UCSD-AML1 (cell line): ENCODE results near the gene SIGLEC5.
A peak's percentile ranks its signal among the peaks of the same experiment; 100 is the strongest.

Experiments used
- DNase-seq: peaks from one replicate; lab custom pipeline; 2025; ENCODE audit not compliant: unreplicated experiment; lab: John Stamatoyannopoulos, UW

The SIGLEC5 gene

DNA sequence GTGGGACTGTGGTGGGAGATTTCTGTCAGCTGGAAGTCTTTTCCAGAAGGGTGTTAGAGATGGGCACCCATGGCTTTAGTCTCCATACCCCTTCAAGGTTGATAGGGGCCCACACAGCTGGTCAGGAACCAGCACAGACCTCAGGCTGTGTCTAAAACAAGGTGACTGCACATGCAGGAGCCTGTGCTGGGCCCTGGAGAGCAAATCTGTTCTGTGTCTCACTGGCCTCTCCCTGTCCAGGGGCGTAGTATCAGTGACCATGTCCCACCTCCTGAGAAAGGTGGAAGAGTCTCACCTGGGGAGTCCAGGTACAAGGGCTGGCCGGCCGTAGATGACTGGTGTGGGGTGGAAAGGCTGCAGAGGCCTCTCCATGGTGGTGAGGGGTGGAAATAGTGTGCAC is 39.8 kb downstream of the SIGLEC5 start:
- DNase-seq, result no peak

DNA sequence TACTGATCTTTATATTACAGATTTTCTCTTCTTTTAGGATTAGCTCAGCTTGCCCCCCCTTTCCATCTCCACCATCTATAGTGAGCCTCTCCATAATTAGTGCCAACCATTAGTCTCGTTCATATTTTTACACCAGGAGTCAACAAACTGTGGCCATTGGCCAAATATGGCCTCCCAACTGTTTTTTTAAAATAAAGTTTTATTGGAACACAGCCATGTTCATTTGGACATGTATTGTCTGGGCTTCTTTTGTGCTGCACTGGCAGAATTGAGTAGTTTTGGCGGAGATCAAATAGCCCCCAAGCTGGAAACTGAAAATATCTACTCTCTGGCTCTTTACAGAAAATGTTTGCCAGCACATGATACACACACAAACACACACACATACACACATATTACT is 40.7 kb downstream of the SIGLEC5 start:
- DNase-seq, result no peak

DNA sequence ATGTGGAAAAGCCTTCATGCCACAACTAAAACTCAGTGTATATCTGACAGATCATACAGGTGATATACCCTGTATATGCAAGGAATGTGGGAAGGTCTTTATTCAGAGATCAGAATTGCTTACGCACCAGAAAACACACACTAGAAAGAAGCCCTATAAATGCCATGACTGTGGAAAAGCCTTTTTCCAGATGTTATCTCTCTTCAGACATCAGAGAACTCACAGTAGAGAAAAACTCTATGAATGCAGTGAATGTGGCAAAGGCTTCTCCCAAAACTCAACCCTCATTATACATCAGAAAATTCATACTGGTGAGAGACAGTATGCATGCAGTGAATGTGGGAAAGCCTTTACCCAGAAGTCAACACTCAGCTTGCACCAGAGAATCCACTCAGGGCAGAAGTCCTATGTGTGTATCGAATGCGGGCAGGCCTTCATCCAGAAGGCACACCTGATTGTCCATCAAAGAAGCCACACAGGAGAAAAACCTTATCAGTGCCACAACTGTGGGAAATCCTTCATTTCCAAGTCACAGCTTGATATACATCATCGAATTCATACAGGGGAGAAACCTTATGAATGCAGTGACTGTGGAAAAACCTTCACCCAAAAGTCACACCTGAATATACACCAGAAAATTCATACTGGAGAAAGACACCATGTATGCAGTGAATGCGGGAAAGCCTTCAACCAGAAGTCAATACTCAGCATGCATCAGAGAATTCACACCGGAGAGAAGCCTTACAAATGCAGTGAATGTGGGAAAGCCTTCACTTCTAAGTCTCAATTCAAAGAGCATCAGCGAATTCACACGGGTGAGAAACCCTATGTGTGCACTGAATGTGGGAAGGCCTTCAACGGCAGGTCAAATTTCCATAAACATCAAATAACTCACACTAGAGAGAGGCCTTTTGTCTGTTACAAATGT is 42.7 kb downstream of the SIGLEC5 start:
- DNase-seq, result no peak

DNA sequence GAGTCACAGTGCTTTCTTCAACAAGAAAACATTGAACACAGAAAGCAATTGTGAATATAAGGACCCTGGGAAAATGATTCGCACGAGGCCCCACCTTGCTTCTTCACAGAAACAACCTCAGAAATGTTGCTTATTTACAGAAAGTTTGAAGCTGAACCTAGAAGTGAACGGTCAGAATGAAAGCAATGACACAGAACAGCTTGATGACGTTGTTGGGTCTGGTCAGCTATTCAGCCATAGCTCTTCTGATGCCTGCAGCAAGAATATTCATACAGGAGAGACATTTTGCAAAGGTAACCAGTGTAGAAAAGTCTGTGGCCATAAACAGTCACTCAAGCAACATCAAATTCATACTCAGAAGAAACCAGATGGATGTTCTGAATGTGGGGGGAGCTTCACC is 43.4 kb downstream of the SIGLEC5 start:
- DNase-seq, result no peak

DNA sequence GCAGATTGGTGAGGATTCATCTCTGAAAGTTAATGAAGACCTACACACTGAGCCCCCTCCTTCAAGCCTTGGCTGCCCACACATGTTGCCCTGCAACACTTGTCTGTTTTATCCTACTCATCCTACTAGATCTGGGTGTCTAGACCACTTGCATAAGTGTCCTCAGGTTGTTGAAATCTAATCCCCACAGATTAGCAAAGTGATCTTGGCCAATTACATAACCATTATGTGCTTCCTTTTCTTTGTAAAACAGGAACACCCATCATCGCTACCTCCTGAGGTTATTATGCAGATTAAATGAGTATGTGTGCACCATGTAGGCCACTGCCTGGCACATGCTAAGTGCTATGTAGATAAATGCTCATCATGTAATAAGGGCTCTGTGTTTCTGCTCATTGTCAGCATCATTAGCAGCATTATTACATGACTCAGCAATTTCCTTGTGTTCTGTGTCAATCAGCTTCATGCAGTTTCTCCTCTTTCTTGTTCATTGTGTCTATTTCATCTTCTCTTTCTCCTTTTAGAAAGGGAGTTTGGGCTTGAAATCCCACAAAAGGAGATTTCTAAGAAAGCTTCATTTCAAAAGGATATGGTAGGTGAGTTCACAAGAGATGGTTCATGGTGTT is 44.0 kb downstream of the SIGLEC5 start:
- no peak for DNase-seq

DNA sequence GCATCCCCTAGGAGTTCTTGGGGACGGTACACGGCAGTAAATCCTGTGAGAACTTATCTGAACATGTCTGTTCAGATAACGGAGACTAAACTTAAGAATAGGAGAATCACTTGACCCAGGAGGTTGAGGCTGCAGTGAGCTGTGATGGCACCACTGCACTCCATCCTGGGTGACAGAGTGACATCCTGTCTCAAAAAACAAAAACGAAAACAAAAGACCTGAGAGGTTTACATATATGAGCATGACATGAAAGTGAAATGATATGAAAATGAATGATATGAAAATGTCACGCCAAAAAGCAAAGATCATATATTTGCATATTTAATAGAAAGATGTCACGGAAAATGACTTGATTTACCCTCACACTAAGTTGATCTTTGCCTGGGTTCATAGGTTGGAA is 53.4 kb downstream of the SIGLEC5 start:
- DNase-seq, result no peak

DNA sequence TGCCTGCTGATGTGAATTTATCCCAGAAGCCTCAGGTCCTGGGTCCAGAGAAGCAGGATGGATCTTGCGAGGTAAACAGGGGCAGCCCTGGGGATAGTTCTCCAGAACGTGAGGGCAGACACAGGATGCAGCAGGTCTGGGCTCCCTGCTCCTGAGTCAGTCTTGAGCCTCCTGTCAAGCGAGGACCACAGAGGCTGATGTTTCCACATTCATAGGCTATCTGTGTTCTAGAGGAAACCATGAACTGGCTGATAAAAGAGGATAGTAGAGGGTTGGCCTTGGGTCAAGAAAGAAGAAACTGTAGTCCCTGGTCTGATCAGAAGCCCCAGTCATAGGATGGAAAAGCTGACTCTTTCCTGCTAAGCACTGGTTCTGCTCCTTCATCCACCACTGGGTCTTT is 56.9 kb downstream of the SIGLEC5 start:
- DNase-seq, result peak; percentile 38

DNA sequence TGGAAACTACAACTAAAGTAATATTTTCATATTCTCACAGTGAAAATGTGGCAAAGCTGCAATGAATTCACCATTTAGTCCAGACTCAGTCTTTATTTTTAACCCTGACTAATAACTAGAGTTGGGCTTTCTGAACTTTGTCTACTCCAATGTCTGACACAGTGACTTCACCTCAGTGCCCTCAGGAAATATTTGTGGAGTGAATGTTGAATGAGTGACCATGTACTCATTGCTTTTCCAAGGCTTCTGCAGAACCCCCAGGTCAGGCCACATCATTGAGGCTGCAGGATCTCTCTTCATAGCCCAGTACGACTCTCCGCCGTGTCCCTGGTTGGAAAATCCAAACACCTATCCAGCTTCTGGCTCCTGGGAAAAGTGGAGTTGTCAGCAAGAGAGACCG is 57.3 kb downstream of the SIGLEC5 start:
- no peak for DNase-seq

DNA sequence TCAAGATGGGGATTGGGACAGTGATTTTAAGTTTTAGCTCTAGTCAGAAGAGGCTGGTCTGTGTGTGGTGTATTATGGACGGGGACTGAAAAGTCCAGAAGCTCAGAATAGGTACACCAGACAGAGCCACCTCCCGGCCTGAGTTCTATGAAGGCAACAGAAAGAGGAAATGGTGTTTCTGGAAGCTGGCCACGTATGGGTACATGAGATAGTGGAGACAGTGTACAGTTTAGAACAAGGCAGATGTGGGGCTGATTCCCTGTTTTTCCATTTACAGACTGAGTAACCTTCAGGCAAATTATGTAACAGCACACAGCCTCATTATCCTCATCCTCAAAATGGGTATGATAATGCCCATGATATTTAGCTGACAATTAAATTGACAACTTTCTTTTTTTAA is 57.8 kb downstream of the SIGLEC5 start:
- DNase-seq, result peak; percentile 33

DNA sequence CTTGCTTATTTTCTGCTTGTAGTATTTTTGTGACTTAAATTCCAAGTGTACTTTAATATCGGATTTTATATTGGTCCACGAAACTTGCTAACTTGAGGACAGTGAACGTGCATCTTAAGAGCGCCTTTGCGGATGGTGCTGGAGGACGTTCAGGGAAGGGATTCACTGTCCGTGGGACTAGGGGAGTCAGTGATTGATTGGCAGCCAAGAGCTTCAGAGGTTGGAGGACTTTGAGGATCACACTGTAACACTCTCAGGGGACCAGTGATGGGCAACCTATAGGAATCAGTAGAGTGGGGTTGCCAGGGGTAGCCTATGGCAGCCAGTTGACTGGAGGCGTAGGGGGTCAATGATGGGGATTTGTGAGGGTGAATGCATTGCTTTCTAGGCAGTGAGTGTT is 58.6 kb downstream of the SIGLEC5 start:
- DNase-seq, result no peak

DNA sequence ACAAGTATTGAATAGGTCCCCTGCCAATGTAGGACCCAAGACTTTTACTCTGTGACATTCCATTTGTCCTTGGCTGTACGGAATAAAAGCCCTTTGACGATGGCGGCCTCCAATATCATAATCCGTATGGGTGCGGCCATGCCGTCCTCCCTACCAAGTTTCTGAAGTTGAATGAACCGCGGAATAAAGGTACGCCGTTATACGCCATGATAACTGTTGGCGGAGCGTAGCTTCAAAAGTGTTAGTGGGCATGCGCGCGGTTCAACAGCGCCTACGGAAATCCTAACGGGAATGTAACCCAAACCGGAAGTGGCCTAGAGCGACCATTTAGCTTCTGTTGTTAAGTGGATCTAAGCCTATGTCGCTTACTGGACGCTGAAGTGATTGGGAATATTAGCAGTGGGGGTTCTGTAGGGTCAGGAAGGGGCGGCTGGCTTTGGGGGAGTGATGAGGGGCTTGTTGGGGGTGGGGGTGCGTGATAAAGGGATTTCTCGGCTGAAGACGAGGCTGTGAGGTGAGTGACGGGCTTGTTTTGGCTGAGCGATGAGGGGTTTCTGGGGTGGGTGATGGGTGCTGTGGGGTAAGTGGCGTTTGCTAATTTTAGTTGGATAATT is 59.1 kb downstream of the SIGLEC5 start, which contains the start of gene ZNF175:
TSS of gene ZNF175 (plus strand) at position 322 of the 614 bp plus-strand sequence. CDS start 2,047 bp downstream, outside the sequence.
- DNase-seq, result peak; percentile 97

DNA sequence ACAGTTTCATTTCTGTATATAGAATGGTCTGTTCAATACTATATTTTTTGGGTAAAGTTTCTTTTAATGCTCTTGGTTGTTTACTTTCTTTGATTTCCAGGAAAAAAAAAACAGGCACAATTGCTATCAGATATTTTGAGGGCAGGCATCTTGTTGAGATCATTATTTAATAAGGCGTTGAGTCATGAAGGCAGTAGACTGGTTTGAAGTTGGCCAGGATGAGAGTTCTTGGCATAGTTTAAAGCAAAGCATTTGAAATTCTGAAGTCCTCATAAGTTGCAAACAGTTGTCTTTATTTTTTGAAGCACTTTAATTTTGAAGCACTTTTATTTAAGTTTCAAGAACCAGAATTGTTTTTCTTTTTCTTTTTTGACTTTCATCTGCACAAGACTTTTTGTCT is 61.7 kb downstream of the SIGLEC5 start:
- DNase-seq, result no peak

DNA sequence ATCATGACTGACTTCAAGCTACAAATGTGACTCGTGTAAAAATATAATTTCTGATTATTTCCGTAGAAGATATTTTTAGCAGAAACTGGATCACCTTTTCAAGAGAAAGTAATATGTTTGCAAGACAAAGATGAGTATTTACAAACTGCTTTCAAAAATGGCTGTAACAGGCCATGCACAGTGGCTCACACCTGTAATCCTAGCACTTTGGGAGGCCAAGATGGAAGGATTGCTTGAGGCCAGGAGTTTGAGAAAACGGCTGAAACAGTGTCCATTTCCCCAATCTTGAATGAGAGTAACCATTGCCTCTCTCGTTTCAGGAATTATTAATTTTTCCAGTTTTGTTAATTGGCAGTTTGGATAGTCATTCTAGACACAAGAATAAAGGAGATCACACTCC is 62.6 kb downstream of the SIGLEC5 start:
- no peak for DNase-seq

DNA sequence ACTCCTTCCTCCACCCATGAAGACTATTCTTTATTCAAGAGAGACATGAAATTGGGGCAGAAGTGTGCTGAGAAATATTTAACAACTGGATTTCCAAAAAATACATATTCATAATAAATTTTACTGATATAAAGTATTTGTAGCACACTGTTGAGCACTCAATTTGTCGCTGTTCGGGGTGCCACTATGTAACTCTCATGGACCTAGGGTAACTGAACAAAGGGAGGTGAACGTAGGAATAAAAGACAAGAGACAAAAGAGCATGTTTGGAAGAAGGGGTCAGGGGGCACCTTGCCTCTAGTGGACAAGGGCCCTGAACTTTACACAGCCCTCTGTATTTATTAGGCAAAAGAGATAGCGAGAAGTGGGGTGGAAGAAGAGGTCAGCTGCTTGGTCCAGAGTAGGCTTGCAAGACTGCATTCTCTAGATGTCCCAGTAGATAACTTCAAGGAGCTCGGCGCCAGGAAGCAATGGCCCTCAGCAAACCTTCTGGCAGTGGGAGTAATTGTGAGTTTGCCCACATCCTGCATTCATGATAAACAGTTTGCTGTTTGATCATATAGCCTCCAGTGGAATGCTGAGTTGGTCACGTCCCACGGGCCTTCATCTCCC is 63.6 kb downstream of the SIGLEC5 start:
- DNase-seq, result peak; percentile 59

DNA sequence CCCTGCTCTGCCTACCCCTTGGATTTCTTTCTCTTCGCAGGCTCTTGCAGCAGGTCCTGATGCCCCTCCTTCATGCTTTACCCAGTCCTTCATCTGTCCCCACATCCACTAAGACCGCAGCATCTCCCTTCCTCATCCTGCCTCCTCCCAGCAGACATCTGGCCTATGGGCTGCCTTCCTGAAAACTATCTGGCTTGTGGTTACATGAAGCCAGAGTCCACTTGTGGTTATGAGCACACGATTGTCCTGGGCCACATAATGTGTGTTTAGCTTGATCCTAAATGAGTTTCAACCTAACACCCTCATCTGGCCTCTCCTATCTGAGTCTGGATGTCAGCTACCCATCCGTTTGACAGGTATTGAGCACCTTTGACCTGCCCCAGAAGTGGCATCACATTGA is 64.6 kb downstream of the SIGLEC5 start:
- DNase-seq, result peak; percentile 73

DNA sequence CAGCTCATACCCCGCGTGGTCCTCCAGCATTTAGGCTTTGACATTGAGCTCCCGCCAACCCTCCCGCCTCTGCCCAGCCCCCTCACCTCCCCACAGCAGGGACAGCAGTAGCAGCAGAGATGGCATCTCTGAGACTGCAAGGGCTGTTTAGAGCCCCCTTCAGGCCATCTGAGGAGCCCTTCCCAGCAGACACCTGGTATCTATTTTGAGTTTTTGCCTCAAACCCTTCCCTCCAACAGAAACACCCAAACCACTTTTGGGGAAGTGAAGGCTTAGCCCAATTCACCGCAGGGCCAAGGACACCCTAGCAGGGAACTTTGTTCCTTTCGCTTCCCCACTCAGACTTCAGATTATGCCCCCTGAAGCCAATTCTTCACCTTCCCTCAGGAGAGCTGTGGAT is 65.4 kb downstream of the SIGLEC5 start:
- DNase-seq, result peak; percentile 51
